Upper lobe of right lung (tissue), 1 donor: Measurements from ENCODE around the gene SOX18. TPM values are rescaled to one million over a fixed set of nuclear protein-coding genes. Genes with fewer than 3 reads are reported as not detected.

Experiments used
- ATAC-seq: fragments of 200-7000 bp; cut with Tn5 transposase; one replicate; pipeline ENCODE4 v1.9.1; 2020; ENCODE audit warnings: mild to moderate bottlenecking, moderate library complexity
- DNase-seq: peaks from one replicate; pipeline ENCODE4 v3.0.0-alpha.2; 2020
- H3K27ac ChIP-seq: fragments of 200-600 bp; one replicate; pipeline ENCODE4 v1.8.0; 2022
- H3K27me3 ChIP-seq: fragments of 200-600 bp; one replicate; pipeline ENCODE4 v1.8.0; 2022; ENCODE audit warnings: mild to moderate bottlenecking
- H3K36me3 ChIP-seq: fragments of 200-600 bp; one replicate; pipeline ENCODE4 v1.8.0; 2022
- H3K4me1 ChIP-seq: fragments of 200-600 bp; one replicate; pipeline ENCODE4 v1.8.0; 2022
- H3K4me3 ChIP-seq: fragments of 200-600 bp; one replicate; pipeline ENCODE4 v1.8.0; 2022; ENCODE audit warnings: mild to moderate bottlenecking
- H3K9me3 ChIP-seq: fragments of 200-600 bp; one replicate; pipeline ENCODE4 v1.8.0; 2022
- CTCF ChIP-seq: fragments of 200-600 bp; IDR thresholded peaks from one replicate; pipeline ENCODE4 v1.8.0; 2022; ENCODE audit warnings: antibody characterized with exemption
- intact Hi-C: fragments of 100-400 bp; cut with DNase I; formaldehyde crosslinking; loops from one replicate; pipeline ENCODE4 v1.11.0; 2022
- total RNA-seq: library from RNA; stranded (reverse); fragmentation: NEBNext Ultra II Directional; extraction: Animal tissue kit (Norgen Biotek cat#: 25700); gene quantifications from one replicate; pipeline ENCODE4 v1.2.1, GENCODE V29; 2021
- donor health status: DM: no; HTN: yes; CAD: no; lungs with severe emphysema.

SOX18 gene
- total RNA-seq, 1 donor from 2014 or later = 135 TPM

- no peak for ATAC-seq
Measured at GRCh38 chr20:64009811-64010387, 39.5 kb downstream of the SOX18 start.

GRCh38 chr20:64006902-64007301 lies 42.5 kb downstream of the SOX18 start:
- ATAC-seq (no peak), DNase-seq (no peak)
- no peak overlapping the region for H3K27ac ChIP-seq
- intact Hi-C loops = no loop called here
- H3K4me1 ChIP-seq = peaks cover 4% of the 10 kb centered on the region
- no peaks in the 10 kb centered on the region for H3K9me3 ChIP-seq
- H3K27me3 ChIP-seq = no peaks in the 10 kb centered on the region
- H3K4me3 ChIP-seq = no peak overlapping the region
- peaks cover 89% of the 10 kb centered on the region for H3K36me3 ChIP-seq
- TF ChIP-seq CTCF = no peak

More at GRCh38 chr20:64009811-64010387, 39.5 kb downstream of the SOX18 start:
- Histone ChIP-seq H3K36me3 (peaks cover 82% of the 10 kb centered on the region), H3K27me3 (no peaks in the 10 kb centered on the region), H3K4me1 (no peaks in the 10 kb centered on the region), H3K4me3 (no peak overlapping the region), H3K9me3 (no peaks in the 10 kb centered on the region), H3K27ac (no peak overlapping the region)
- DNase-seq = no peak
- TF ChIP-seq CTCF = no peak
- intact Hi-C loops = no loop called here

GRCh38 chr20:64006490-64006889 lies 42.9 kb downstream of the SOX18 start:
- no peak overlapping the region for H3K27ac ChIP-seq
- H3K4me3 ChIP-seq = no peak overlapping the region
- H3K27me3 ChIP-seq = no peaks in the 10 kb centered on the region
- DNase-seq (no peak), ATAC-seq (no peak)
- intact Hi-C loops = no loop called here
- peaks cover 4% of the 10 kb centered on the region for H3K4me1 ChIP-seq
- peaks cover 91% of the 10 kb centered on the region for H3K36me3 ChIP-seq
- TF ChIP-seq CTCF = no peak
- no peaks in the 10 kb centered on the region for H3K9me3 ChIP-seq

GRCh38 chr20:64005394-64005793 lies 44.0 kb downstream of the SOX18 start:
- Histone ChIP-seq H3K36me3 (peaks cover 91% of the 10 kb centered on the region), H3K4me1 (peaks cover 4% of the 10 kb centered on the region), H3K27me3 (no peaks in the 10 kb centered on the region), H3K27ac (no peak overlapping the region), H3K4me3 (no peak overlapping the region), H3K9me3 (no peaks in the 10 kb centered on the region)
- DNase-seq (no peak), ATAC-seq (no peak)
- TF ChIP-seq CTCF = no peak
- intact Hi-C loops = no loop called here

- H3K4me3 ChIP-seq = no peak overlapping the region
- ATAC-seq (peak; percentile 17), DNase-seq (no peak)
- no peaks in the 10 kb centered on the region for H3K27me3 ChIP-seq
- peaks cover 91% of the 10 kb centered on the region for H3K36me3 ChIP-seq
- intact Hi-C loops = no loop called here
- H3K4me1 ChIP-seq = peaks cover 4% of the 10 kb centered on the region
- H3K27ac ChIP-seq = no peak overlapping the region
- no peaks in the 10 kb centered on the region for H3K9me3 ChIP-seq
- TF ChIP-seq CTCF = no peak
Measured at GRCh38 chr20:64003960-64004725, 45.3 kb downstream of the SOX18 start.
